ENCODE measurements around the gene SLC9A9. TPM values are rescaled to one million over a fixed set of nuclear protein-coding genes. Genes with fewer than 3 reads are reported as not detected.

Gene SLC9A9
- total and polyA plus RNA-seq, 2 of the 8 experiments (the other 6 are each of a cell fraction or from before 2014, with no cell fraction given) = 0.48 to 1.1 TPM

- no peak for TF ChIP-seq MAFK (IDR thresholded peaks at IDR 0.05; ENCODE audit: low read depth, low read length)
Observed at GRCh38 chr3:143783851-143784370, 64.4 kb downstream of the SLC9A9 start (continued).
